T-cell (primary cell): ENCODE results near the gene TARBP1. TPM values are rescaled to one million over a fixed set of nuclear protein-coding genes. Genes with fewer than 3 reads are reported as not detected.

Source experiments
- ATAC-seq, 4 experiments: fragments of 200-7000 bp in 3 of 4; fragments of 150-1000 bp in 1 of 4; cut with Tn5 transposase; replicated peaks in 1 of 4; 1 replicate in 3 of 4; 2 replicates in 1 of 4; pipeline ENCODE4 v1.10.0; 2021; ENCODE audit warnings: moderate library complexity in 3 of 4, mild to moderate bottlenecking in 2 of 4, moderate number of reproducible peaks in 1 of 4
- CTCF ChIA-PET, 2 donors: fragments of 300-600 bp; sonication (Branson Sonifier 250); formaldehyde crosslinking; loops; one replicate each; lab custom pipeline; 2022; ENCODE audit warnings: antibody characterized with exemption in 2 of 2; lab: Charles Lee
- POLR2A ChIA-PET, 2 donors: fragments of 300-600 bp; sonication (Branson Sonifier 250); formaldehyde crosslinking; loops; one replicate each; lab custom pipeline; 2022; ENCODE audit warnings: antibody characterized with exemption in 2 of 2; lab: Charles Lee
- DNase-seq, 35 experiments: peaks; one replicate each; pipeline versions ENCODE4 v3.0.0 to v3.0.0-alpha.2; 2013 to 2023
- H3K27ac ChIP-seq: one replicate; pipeline ENCODE4 v1.5.1; 2013; ENCODE audit warnings: low read length
- H3K27me3 ChIP-seq, 2 experiments: replicated peaks in 1 of 2; 1 replicate in 1 of 2; 2 replicates in 1 of 2; pipeline versions ENCODE4 v1.6.1 to v1.7.0; 2013; ENCODE audit warnings: low read length in 1 of 2, mixed read lengths in 1 of 2; ENCODE audit not compliant: control insufficient read depth in 2 of 2, insufficient read depth in 2 of 2; ENCODE audit errors: extremely low read depth in 1 of 2
- H3K36me3 ChIP-seq, 2 donors: 1 replicate in 1 of 2; 2 replicates in 1 of 2; pipeline versions ENCODE4 v1.6.1 to v1.7.0; 2013; ENCODE audit warnings: low read length in 1 of 2; ENCODE audit not compliant: control insufficient read depth in 2 of 2, insufficient read depth in 1 of 2; ENCODE audit errors: extremely low read depth in 1 of 2
- H3K4me1 ChIP-seq, 2 experiments: 1 replicate in 1 of 2; 2 replicates in 1 of 2; pipeline versions ENCODE4 v1.6.1 to v1.7.0; 2013; ENCODE audit warnings: low read length in 2 of 2, mixed read lengths in 1 of 2; ENCODE audit not compliant: insufficient read depth in 2 of 2, control insufficient read depth in 1 of 2; ENCODE audit errors: extremely low read depth in 1 of 2
- H3K4me3 ChIP-seq, 2 donors: 1 replicate in 1 of 2; 2 replicates in 1 of 2; pipeline versions ENCODE4 v1.5.1 to v1.7.0; 2013; ENCODE audit warnings: mild to moderate bottlenecking in 2 of 2, low read length in 1 of 2, moderate library complexity in 1 of 2; ENCODE audit not compliant: control insufficient read depth in 1 of 2; ENCODE audit errors: extremely low read depth in 1 of 2
- H3K9me3 ChIP-seq: 2 replicates; pipeline ENCODE4 v1.7.0; 2013
- H3K27ac Mint-ChIP-seq, 2 donors: one replicate each; pipeline ENCODE4 v1.8.0; 2020 to 2021; ENCODE audit warnings: mild to moderate bottlenecking in 2 of 2, mixed read lengths in 2 of 2
- H3K27me3 Mint-ChIP-seq, 2 donors: one replicate each; pipeline ENCODE4 v1.8.0; 2021 to 2022; ENCODE audit warnings: mixed read lengths in 2 of 2
- H3K36me3 Mint-ChIP-seq: one replicate; pipeline ENCODE4 v1.8.0; 2021; ENCODE audit warnings: mixed read lengths
- H3K4me1 Mint-ChIP-seq, 3 donors: one replicate each; pipeline ENCODE4 v1.8.0; 2020 to 2022; ENCODE audit warnings: mixed read lengths in 3 of 3, mild to moderate bottlenecking in 1 of 3
- H3K4me3 Mint-ChIP-seq, 3 donors: one replicate each; pipeline ENCODE4 v1.8.0; 2020 to 2022; ENCODE audit warnings: mild to moderate bottlenecking in 3 of 3, mixed read lengths in 3 of 3, moderate library complexity in 3 of 3
- H3K9me3 Mint-ChIP-seq, 3 donors: one replicate each; pipeline ENCODE4 v1.8.0; 2020 to 2022; ENCODE audit warnings: mixed read lengths in 3 of 3
- WGBS: methylation state at CpG from one replicate; pipeline ENCODE4 v1.1.5; 2013; ENCODE audit warnings: missing lambda C conversion rate; ENCODE audit not compliant: insufficient coverage; 5-methylcytosine and 5-hydroxymethylcytosine counted together
- total RNA-seq, 35 experiments: library from RNA in 6 of 35; stranded (reverse) in 6 of 35; fragments of 120-200 nt in 1 of 35; gene quantifications; one replicate each; pipeline versions ENCODE4 v1.2.1 to v1.2.4 and lab custom pipeline; 2013 to 2026

Gene TARBP1
- 10 to 100 TPM; 33.9 to 60.7 (median 40.6) TPM for total RNA-seq
- 44.6 TPM for total RNA-seq (2013)
- total RNA-seq (lab: John Stamatoyannopoulos, UW): 24.6 to 110 (median 82.4) reads per million in 29 experiments

DNA sequence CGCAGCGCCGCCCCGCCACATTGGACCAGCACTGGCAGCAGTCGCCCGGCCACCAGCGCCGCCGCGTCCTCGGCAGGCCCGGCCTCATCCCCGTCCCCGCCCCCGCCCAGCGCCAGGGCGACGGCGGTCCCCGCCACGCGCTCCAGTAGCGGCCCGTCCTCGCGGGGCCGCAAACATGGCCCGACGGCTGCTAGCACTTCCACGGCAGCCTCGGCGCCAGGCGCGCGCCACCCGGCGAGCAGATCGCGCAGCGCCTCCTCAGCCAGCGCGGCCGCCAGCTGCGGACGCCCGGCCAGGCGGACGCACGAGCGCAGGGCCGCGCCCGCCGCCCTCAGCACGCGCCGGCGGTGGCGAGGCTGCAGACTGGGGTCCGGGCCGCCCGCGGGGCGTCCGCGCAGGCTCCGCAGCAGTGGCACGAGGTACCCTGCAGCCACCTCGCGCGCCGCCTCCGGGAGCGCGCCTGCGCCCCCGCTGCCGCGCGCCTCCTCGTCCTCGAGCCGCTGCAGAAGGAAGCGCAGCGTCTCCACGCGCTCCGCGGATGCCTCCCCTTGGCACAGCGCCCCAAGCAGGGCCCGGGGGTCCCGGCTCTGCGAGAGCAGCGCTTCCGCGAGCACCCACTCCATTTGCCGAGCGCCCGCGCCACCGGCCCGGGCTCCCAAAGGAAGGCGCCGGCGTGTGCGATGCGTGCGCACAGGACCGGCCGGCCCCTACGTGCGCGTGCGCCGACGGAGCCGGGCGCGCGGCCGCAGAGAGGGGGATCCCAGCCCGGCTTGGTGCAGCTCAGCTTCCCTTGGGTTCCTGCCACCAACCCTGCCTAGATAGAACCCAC is at the start of gene TARBP1:
Gene TARBP1 (minus strand): TSS at position 699 of the 829 bp plus-strand sequence. CDS start 76 bp downstream, at position 623.
- Mint-ChIP-seq H3K27me3 (peaks cover 0 to 9% of the 10 kb centered on the region in 2 donors), H3K27ac (peak within 1 kb of the TSS; percentile 87 to 93), H3K4me3 (peak within 1 kb of the TSS; percentile 80 to 84 (median 83)), H3K36me3 (no peaks in the 10 kb centered on the region), H3K9me3 (no peaks in the 10 kb centered on the region), H3K4me1 (peaks cover 35 to 42% (median 39%) of the 10 kb centered on the region in 3 donors)
- ATAC-seq: peak; percentile 73 to 78 (median 76)
- POLR2A ChIA-PET: no interaction called here
- peaks cover 0 to 3% of the 10 kb centered on the region in 2 experiments for H3K27me3 ChIP-seq
- H3K4me3 ChIP-seq: peak within 1 kb of the TSS; percentile 64 to 71
- CTCF ChIA-PET: interaction anchor here (0.6 to 1.3 kb wide), 4 partner anchors 9 to 1582 kb away, joined by 3 to 5 read pairs (median 3); no protein-coding TSS in a partner anchor
- H3K4me1 ChIP-seq: peaks cover 6 to 26% of the 10 kb centered on the region in 2 experiments
- WGBS: under 1% methylated on average over 116 of the region's 122 CpGs
- H3K36me3 ChIP-seq: no peaks in the 10 kb centered on the region
- peak; percentile 54 to 89 (median 71) for DNase-seq
- H3K9me3 ChIP-seq: no peaks in the 10 kb centered on the region
- H3K27ac ChIP-seq: peak within 1 kb of the TSS; percentile 79

GRCh38 chr1:234528074-234528865 is 49.3 kb upstream of the TARBP1 start:
- no peak overlapping the region for H3K27ac ChIP-seq
- CTCF ChIA-PET: interaction anchor here in 1 of 2 donors (0.5 to 1.2 kb wide), 2 partner anchors 32 to 196 kb away, joined by 3 to 9 read pairs; no protein-coding TSS in a partner anchor
- no peak overlapping the region for H3K4me3 ChIP-seq

GRCh38 chr1:234527346-234527745 is 48.4 kb upstream of the TARBP1 start:
- CTCF ChIA-PET: interaction anchor here in 1 of 2 donors (0.5 kb wide), 1 partner anchor 31 kb away, joined by 9 read pairs; no protein-coding TSS in a partner anchor

More at GRCh38 chr1:234528074-234528865, 49.3 kb upstream of the TARBP1 start:
- DNase-seq: no peak
- ATAC-seq: no peak
- WGBS: 80% methylated on average over 2 of the region's 14 CpGs
- H3K9me3 ChIP-seq: no peaks in the 10 kb centered on the region
- peaks cover 0 to 10% (median 6%) of the 10 kb centered on the region in 3 donors for H3K4me1 Mint-ChIP-seq
- H3K27me3 Mint-ChIP-seq: peaks cover 10% of the 10 kb centered on the region in 2 donors
- H3K4me1 ChIP-seq: peaks cover 4 to 5% of the 10 kb centered on the region in 2 experiments
- H3K36me3 Mint-ChIP-seq: no peaks in the 10 kb centered on the region
- no peaks in the 10 kb centered on the region for H3K36me3 ChIP-seq
- no peak overlapping the region for H3K27ac Mint-ChIP-seq
- peaks cover 0 to 6% of the 10 kb centered on the region in 2 experiments for H3K27me3 ChIP-seq
- no peaks in the 10 kb centered on the region for H3K9me3 Mint-ChIP-seq
- H3K4me3 Mint-ChIP-seq: no peak overlapping the region
- POLR2A ChIA-PET: no interaction called here

DNA sequence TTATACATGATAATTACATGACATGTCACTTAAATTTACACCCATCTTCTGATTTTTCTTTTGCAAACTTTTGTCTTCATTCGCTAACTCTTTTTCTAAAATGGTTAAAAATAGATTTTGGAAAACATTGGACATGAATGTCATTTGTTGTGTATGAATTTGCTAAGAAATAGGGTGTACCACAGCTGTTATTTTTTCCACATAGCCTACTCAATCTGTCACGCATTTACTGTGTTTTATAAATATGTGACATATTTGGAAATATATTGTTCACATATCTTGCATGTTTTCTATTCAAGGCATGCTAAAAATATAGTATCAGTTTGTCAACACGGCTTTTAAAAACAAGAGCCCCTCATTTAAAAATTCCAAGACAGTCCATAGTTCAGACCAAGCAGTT is 47.9 kb upstream of the TARBP1 start:
- Mint-ChIP-seq H3K36me3 (no peaks in the 10 kb centered on the region), H3K27ac (no peak overlapping the region), H3K4me1 (peaks cover 0 to 10% (median 6%) of the 10 kb centered on the region in 3 donors), H3K9me3 (no peaks in the 10 kb centered on the region), H3K27me3 (peaks cover 10% of the 10 kb centered on the region in 2 donors), H3K4me3 (no peak overlapping the region)
- H3K27me3 ChIP-seq: peaks cover 0 to 6% of the 10 kb centered on the region in 2 experiments
- ChIA-PET POLR2A (no interaction called here), CTCF (no interaction called here)
- H3K36me3 ChIP-seq: no peaks in the 10 kb centered on the region
- H3K4me3 ChIP-seq: no peak overlapping the region
- no peak overlapping the region for H3K27ac ChIP-seq
- no peaks in the 10 kb centered on the region for H3K9me3 ChIP-seq
- no peak for DNase-seq
- peaks cover 14 to 15% of the 10 kb centered on the region in 2 experiments for H3K4me1 ChIP-seq
- no peak for ATAC-seq
- no CpG with 5 or more reads among the region's 3 CpGs for WGBS

More at GRCh38 chr1:234527346-234527745, 48.4 kb upstream of the TARBP1 start:
- no peaks in the 10 kb centered on the region for H3K9me3 ChIP-seq
- no peaks in the 10 kb centered on the region for H3K36me3 ChIP-seq
- POLR2A ChIA-PET: no interaction called here
- Mint-ChIP-seq H3K36me3 (no peaks in the 10 kb centered on the region), H3K4me1 (peaks cover 0 to 10% (median 6%) of the 10 kb centered on the region in 3 donors), H3K27me3 (peaks cover 10% of the 10 kb centered on the region in 2 donors), H3K9me3 (no peaks in the 10 kb centered on the region), H3K27ac (no peak overlapping the region), H3K4me3 (no peak overlapping the region)
- no peak overlapping the region for H3K27ac ChIP-seq
- H3K4me3 ChIP-seq: no peak overlapping the region
- H3K4me1 ChIP-seq: peaks cover 13% of the 10 kb centered on the region in 2 experiments
- peaks cover 0 to 6% of the 10 kb centered on the region in 2 experiments for H3K27me3 ChIP-seq
- DNase-seq: no peak
- WGBS: 93% methylated on average over 4 of the region's 6 CpGs
- ATAC-seq: no peak

DNA sequence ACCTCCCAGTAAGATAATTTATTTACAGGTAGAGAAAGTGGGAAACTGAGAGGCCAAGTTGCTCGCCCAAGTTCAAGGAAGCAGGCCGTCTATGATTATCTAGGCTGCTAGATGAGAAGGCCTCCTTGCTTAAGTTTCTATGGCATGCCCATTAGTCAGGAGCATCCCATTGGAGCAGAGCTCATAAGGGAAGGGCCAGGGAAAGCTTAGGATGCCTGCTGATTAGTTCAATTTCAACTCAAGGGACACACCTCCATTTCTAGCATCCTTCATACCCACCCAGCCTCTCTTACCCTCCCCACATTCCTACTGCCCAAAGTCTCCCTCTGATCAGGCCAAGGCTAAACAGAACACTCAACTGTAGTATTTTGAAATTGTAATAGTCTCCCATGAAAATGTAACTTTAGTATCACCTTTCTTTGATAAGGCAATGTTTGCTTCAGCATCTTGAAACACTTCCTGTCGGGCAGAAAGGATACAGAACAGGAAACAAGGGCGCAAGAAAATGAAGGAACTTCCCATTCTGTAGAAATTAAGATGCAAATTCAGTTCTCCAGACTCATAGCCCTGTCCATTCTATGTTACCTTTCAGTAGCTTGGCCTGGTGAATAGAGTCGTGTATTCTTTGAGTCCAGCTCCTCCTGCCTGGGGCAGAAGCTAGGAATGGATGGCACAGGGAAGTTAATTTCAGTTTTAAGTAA is 46.3 kb upstream of the TARBP1 start:
- ATAC-seq (no peak), DNase-seq (no peak)
- Histone ChIP-seq H3K4me1 (peaks cover 14 to 15% of the 10 kb centered on the region in 2 experiments), H3K36me3 (no peaks in the 10 kb centered on the region), H3K27me3 (peaks cover 0 to 9% of the 10 kb centered on the region in 2 experiments), H3K27ac (no peak overlapping the region), H3K9me3 (no peaks in the 10 kb centered on the region), H3K4me3 (no peak overlapping the region)
- no peak overlapping the region for H3K27ac Mint-ChIP-seq
- H3K4me3 Mint-ChIP-seq: no peak overlapping the region
- ChIA-PET POLR2A (interaction anchor here (0.6 kb wide), 2 partner anchors 86 to 199 kb away, joined by 3 to 6 read pairs; no protein-coding TSS in a partner anchor), CTCF (interaction anchor here (0.6 to 0.7 kb wide), 3 partner anchors 12 to 428 kb away, joined by 3 to 8 read pairs (median 3); no protein-coding TSS in a partner anchor)
- no peaks in the 10 kb centered on the region for H3K9me3 Mint-ChIP-seq
- H3K36me3 Mint-ChIP-seq: no peaks in the 10 kb centered on the region
- WGBS: 89% methylated on average over 3 of the region's 5 CpGs
- peaks cover 0 to 10% (median 6%) of the 10 kb centered on the region in 3 donors for H3K4me1 Mint-ChIP-seq
- peaks cover 10 to 12% of the 10 kb centered on the region in 2 donors for H3K27me3 Mint-ChIP-seq
